ENCODE data around the gene DNAI1.

DNAI1 gene

GRCh38 chr9:34451135-34451534, 7.5 kb upstream of the DNAI1 start:
- TF ChIP-seq CTCF (IDR thresholded peaks at IDR 0.05; ENCODE audit: low read depth, low read length), result no peak
- in situ Hi-C loops (cut with HindIII; ENCODE audit: low sequenced_read_pairs), result no loop called here
- DNase-seq (ENCODE audit: low read depth, low spot score), result no peak
- H3K4me3 ChIP-seq (ENCODE audit: low read depth, low read length), result no peak overlapping the region

GRCh38 chr9:34451545-34451944, 7.1 kb upstream of the DNAI1 start:
- H3K4me3 ChIP-seq (ENCODE audit: low read depth, low read length), result no peak overlapping the region
- no peak for TF ChIP-seq CTCF (IDR thresholded peaks at IDR 0.05; ENCODE audit: low read depth, low read length)
- peak; percentile 24 for DNase-seq (ENCODE audit: low read depth, low spot score)
- in situ Hi-C loops (cut with HindIII; ENCODE audit: low sequenced_read_pairs), result no loop called here

- H3K4me3 ChIP-seq (ENCODE audit: low read depth, low read length), result no peak overlapping the region
- TF ChIP-seq CTCF (IDR thresholded peaks at IDR 0.05; ENCODE audit: low read depth, low read length), result no peak
- in situ Hi-C loops (cut with HindIII; ENCODE audit: low sequenced_read_pairs), result no loop called here
- no peak for DNase-seq (ENCODE audit: low read depth, low spot score)
Observed at GRCh38 chr9:34452568-34452967, 6.0 kb upstream of the DNAI1 start.

- no peak overlapping the region for H3K4me3 ChIP-seq (ENCODE audit: low read depth, low read length)
- peak; percentile 29 for DNase-seq (ENCODE audit: low read depth, low spot score)
- in situ Hi-C loops (cut with HindIII; ENCODE audit: low sequenced_read_pairs), result no loop called here
- TF ChIP-seq CTCF (IDR thresholded peaks at IDR 0.05; ENCODE audit: low read depth, low read length), result no peak
Observed at GRCh38 chr9:34454571-34455065, 4.0 kb upstream of the DNAI1 start.

GRCh38 chr9:34456151-34456550, 2.5 kb upstream of the DNAI1 start:
- no peak overlapping the region for H3K4me3 ChIP-seq (ENCODE audit: low read depth, low read length)
- in situ Hi-C loops (cut with HindIII; ENCODE audit: low sequenced_read_pairs), result no loop called here
- TF ChIP-seq CTCF (IDR thresholded peaks at IDR 0.05; ENCODE audit: low read depth, low read length), result no peak
- no peak for DNase-seq (ENCODE audit: low read depth, low spot score)

- in situ Hi-C loops (cut with HindIII; ENCODE audit: low sequenced_read_pairs), result no loop called here
- no peak for TF ChIP-seq CTCF (IDR thresholded peaks at IDR 0.05; ENCODE audit: low read depth, low read length)
- peak overlapping the region; percentile 85 for H3K4me3 ChIP-seq (ENCODE audit: low read depth, low read length)
- DNase-seq (ENCODE audit: low read depth, low spot score), result no peak
Observed at GRCh38 chr9:34456746-34457145, 1.9 kb upstream of the DNAI1 start.
